PFSK-1 (cell line): ENCODE results near the gene FRMD4A.

Source experiments
- FOXP2 ChIP-seq: optimal IDR thresholded peaks from 2 replicates; pipeline ENCODE3; 2011; ENCODE audit warnings: borderline replicate concordance, control low read depth, inconsistent platforms; ENCODE audit not compliant: insufficient read depth; ENCODE audit errors: extremely low read length, extremely low read depth
- POLR2AphosphoS5 ChIP-seq: IDR thresholded peaks from 2 replicates; pipeline ENCODE4 v1.6.1; 2012; ENCODE audit warnings: low read depth, mild to moderate bottlenecking, control low read depth, low read length, moderate library complexity
- REST ChIP-seq, 2 experiments: IDR thresholded peaks; 2 replicates each; pipeline versions ENCODE4 v1.6.1 to v1.8.0; 2011 to 2012; ENCODE audit warnings: low read depth in 2 of 2, low read length in 2 of 2, control low read depth in 1 of 2, inconsistent platforms in 1 of 2, mild to moderate bottlenecking in 1 of 2, moderate library complexity in 1 of 2; ENCODE audit not compliant: insufficient read depth in 1 of 2
- TAF1 ChIP-seq: IDR thresholded peaks from 2 replicates; pipeline ENCODE4 v1.6.1; 2012; ENCODE audit warnings: low read length, control low read depth, borderline replicate concordance; ENCODE audit not compliant: insufficient read depth

GRCh38 chr10:14036233-14036632, 294.5 kb downstream of the FRMD4A start:
- TF ChIP-seq REST (IDR thresholded peaks at IDR 0.05; ENCODE audit: insufficient read depth in 1 of 2, low read depth in 2 of 2, low read length in 2 of 2) (no peak), FOXP2 (no peak), TAF1 (no peak), POLR2AphosphoS5 (no peak)
